ENCODE measurements around the gene MATCAP1.

Gene MATCAP1

DNA sequence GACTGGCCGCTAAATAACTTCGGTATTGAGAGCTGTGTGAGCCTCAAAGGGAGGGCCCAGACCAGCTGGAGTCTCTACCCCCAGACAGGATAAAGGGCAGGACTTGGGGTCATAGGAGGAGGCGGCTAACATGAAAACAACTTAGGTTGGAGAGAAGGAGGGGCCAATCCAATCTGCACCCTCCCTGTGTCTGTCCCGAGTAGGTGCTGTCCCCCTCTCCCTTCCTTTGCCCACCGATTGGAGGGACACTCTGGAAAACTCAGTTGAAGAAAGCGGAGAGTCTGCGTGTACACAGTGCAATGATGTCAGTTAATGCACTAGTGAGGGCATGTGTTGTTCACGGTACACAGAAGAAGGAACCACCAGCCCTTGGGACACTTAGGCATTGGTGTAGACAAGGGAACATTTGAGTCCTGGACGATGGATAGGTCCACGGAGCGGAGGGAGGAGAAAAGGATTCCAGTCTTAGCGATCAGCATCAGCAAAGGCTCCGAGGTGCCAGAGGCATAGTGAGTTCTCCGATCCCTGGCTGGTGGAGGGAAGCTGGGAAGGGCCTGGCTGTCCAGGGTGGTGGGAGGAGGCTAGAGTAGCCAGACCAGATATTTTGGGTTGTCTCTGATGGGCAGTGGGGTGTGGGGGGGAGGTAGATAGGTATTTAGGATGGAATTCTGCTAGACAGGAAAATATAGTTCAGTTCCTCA lies 12.7 kb downstream of the MATCAP1 start:
- no peak for DNase-seq

DNA sequence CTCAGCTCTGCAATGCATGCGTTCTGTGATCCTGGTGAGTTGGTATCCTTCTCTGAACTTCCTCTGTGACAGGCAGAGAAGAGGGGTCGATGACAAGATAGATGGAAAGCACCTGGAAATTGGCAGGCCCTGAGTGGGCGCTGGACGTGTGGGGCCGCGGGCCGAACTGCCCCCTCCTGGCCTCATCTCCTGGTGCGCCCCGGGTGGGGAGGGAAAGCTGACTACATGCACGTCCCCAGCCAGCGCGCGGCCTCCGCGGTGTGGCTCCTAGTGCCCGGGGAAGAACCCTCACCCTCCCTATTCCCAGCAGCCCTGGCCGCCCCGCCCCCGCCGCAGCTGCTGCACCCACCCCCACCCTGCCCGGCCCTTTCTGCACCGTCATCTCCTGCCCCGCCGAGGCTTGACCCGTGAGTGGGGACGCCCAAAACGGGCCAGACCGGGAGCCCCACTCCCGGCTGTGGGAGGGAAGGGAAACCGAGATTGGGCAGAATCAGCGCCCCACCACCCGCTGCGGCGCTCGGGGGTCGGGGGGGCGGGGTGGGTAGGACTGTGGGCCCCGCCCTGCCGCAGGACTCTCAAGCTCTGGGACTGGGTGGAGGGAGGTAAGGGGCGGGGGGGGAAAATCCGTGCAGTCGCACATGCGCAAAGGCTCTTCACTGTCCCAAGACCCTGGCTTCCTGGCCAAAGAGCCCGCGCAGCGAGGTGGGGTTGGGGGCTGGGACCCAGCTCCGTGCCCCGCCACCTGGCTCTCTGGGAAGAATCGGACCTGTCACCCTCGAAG lies 13.4 kb downstream of the MATCAP1 start, which contains the start of gene NOL3:
NOL3 (plus strand) TSS at position 371 of the 781 bp plus-strand sequence.
- DNase-seq = peak in 1 of 5 experiments; percentile 71

DNA sequence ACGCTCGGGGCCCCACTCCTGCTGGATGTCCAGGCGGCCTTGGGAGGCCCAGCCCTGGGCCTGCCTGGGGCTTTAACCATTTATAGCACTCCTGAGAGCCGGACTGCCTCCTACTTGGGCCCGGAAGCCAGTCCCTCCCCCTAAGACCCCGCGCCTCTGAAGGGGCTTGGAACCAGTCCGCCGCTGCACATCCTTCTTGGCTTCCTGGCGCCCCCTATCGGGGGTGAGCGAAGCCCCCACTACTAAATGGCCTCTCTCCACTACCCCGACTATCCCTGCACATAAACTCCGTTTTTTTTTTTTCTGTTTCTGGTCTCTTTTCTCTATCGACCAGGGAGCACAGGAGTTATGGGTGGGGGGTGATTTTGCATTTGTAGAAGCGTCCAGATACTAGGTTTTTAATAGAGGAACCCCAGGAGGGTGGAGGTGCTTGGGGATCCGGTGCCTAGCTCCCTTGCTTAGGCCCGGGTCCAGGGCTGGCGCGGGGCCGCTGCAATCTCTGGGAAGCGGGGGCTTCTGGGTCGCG lies 14.1 kb downstream of the MATCAP1 start:
- DNase-seq = no peak

GRCh38 chr16:67169011-67169451 lies 14.7 kb downstream of the MATCAP1 start:
- DNase-seq = no peak

DNA sequence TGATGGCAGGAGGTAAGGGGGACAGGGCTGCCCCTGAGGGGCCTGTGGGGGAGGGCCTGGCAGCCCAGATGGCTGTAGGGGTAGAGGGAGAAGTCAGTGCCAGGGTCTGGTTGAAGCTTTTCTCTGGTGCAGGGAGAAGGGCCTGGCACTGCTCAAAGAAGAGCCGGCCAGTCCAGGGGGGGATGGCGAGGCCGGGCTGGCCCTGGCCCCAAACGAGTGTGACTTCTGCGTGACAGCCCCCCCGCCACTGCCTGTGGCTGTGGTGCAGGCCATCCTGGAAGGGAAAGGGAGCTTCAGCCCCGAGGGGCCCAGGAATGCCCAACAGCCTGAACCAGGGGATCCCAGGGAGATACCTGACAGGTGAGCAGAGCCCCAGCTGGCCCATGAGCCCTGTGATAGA lies 16.2 kb downstream of the MATCAP1 start:
- DNase-seq = no peak

- no peak for DNase-seq
These were observed 17.1 kb downstream of the MATCAP1 start for GRCh38 chr16:67166598-67167168.

- no peak for DNase-seq
These were observed 17.6 kb downstream of the MATCAP1 start for GRCh38 chr16:67166110-67166547.

DNA sequence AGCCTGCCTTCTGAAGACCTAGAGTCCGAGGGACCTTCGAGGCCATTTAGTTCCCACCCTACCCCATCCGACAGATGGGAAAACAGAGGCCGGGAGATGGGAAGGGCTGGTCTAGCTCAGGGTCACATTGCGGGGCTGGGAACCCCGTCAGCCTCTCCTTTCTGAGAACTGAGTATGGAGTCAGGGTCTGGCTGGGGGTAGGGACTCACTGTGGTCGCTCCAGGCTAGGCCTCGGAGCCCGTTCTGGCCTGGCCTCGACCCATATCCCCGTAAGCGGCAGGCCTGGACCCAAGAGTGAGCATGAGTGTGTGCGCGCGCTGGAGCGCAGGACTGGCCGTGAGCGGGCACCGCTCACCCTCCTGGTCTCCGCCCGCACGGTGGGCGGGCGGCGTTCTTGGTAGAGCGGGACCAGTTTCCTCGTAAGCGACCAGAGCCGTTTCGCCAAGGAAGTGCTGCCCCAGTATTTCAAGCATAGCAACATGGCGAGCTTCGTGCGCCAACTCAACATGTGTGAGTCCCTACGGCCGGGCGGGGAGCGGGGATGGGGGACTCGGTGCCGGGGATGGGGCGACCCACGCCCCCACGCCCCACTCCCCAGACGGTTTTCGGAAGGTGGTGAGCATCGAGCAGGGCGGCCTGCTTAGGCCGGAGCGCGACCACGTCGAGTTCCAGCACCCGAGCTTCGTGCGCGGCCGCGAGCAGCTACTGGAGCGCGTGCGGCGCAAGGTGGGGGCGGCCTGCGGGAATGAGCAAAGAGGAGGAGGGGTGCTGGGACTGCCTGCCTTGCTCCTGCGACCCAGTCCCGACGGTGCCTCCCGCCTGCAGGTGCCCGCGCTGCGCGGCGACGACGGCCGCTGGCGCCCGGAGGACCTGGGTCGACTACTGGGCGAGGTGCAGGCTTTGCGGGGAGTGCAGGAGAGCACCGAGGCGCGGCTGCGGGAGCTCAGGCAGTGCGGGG lies 18.4 kb downstream of the MATCAP1 start:
- DNase-seq = no peak

DNA sequence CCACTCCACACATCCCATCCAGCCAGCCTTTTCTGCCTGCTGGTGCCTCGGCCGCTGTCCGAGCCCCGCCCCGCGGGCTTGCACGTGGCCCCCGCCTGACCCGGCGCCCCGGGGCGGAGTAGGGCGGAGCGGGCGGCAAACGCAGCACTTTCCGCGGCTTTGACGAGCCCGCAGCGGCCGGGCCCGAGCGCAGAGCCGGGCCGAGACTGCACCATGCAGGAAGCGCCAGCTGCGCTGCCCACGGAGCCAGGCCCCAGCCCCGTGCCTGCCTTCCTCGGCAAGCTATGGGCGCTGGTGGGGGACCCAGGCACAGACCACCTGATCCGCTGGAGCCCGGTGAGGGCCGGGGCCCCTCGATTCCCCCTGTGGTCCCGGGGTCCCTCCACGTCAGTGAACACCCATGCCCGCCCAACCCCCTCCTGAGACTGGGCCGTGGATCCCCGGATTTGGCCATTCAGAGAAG lies 19.1 kb downstream of the MATCAP1 start, which contains the start of gene HSF4:
HSF4 (plus strand) TSS at position 147 of the 463 bp plus-strand sequence; CDS start at position 214, 67 bp downstream.
- no peak for DNase-seq

DNA sequence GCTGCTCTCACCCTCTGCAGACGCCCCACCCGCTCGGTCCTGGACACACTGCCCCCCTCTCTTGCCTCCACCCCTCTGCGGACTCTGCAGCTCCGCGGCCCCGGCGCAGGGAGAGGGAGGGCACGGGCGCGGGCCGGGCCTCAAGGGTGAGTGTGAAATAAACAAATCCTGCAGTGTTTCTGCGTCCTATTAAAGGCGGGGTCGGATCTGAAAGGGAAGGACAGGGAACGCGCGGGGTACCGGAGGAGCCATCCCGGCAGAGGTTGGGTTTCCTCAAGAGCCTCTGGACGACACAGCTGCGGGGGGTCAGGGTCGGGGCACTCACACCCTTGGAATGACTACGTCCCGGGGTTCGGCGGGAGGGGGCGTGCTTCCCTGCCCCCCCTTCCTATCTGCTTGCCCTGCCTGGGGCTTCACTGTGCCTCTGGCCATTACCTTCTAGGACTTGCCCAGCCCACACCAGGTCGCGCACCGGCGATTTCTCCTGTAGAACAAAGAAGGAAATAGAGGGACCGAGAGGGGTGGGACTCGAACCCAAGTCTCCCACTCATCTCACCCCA lies 19.7 kb downstream of the MATCAP1 start:
- no peak for DNase-seq

DNA sequence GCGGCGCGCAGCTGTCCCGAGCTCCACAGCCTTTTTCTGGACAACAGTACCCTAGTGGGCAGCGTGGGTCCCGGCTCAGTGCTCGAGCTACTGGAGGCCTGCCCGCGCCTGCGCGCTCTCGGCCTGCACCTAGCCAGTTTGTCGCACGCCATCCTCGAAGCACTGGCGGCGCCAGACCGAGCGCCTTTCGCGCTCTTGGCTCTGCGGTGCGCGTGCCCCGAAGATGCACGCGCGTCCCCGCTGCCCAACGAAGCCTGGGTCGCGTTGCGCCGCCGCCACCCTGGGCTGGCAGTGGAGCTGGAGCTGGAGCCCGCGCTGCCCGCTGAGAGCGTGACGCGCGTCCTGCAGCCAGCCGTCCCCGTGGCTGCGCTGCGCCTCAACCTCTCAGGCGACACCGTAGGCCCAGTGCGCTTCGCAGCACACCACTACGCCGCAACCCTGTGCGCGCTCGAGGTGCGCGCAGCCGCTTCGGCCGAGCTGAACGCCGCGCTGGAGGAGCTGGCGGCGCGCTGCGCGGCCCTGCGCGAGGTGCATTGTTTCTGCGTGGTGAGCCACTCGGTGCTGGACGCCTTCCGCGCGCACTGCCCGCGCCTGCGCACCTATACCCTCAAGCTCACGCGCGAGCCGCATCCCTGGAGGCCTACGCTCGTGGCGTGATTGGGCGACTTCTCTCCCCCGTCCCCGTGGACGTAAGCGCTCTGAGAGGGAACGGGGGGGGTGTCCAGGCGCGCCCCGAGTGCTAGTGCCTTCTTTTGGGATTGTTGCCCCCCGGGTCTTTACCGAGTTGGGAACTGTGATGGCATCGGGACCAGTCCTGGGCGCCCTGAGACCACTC lies 20.4 kb downstream of the MATCAP1 start:
- DNase-seq = peak in 1 of 5 experiments; percentile 90

GRCh38 chr16:67162506-67163163 lies 21.1 kb downstream of the MATCAP1 start:
- DNase-seq = no peak

DNA sequence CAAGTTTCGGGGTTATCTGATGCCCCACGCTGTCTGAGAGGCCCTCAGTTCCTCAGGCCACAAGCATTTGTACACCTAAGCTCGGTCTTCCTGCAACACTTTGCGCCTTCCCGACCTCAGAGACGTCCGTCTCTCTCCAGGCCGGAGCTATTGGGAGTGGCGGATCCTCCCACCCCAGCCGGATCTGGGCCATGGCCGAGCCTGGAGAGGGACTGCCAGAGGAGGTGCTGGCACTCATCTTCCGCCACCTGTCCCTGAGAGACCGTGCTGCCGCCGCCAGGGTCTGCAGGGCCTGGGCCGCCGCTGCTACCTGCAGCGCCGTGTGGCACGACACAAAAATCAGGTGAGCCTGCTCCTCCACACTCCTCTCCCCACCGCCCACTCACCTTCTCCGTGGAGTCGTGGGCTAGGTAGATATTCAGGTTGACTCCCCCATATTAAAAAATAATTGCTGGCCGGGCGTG lies 22.1 kb downstream of the MATCAP1 start:
- DNase-seq = no peak

GRCh38 chr16:67158637-67159600 lies 24.8 kb downstream of the MATCAP1 start:
- peak; percentile 54 to 90 (median 74) for DNase-seq

GRCh38 chr16:67157892-67158635 lies 25.7 kb downstream of the MATCAP1 start:
- DNase-seq = peak in 2 of 5 experiments; percentile 40 to 62

- DNase-seq = no peak
These were observed 26.5 kb downstream of the MATCAP1 start for GRCh38 chr16:67157106-67157748.

DNA sequence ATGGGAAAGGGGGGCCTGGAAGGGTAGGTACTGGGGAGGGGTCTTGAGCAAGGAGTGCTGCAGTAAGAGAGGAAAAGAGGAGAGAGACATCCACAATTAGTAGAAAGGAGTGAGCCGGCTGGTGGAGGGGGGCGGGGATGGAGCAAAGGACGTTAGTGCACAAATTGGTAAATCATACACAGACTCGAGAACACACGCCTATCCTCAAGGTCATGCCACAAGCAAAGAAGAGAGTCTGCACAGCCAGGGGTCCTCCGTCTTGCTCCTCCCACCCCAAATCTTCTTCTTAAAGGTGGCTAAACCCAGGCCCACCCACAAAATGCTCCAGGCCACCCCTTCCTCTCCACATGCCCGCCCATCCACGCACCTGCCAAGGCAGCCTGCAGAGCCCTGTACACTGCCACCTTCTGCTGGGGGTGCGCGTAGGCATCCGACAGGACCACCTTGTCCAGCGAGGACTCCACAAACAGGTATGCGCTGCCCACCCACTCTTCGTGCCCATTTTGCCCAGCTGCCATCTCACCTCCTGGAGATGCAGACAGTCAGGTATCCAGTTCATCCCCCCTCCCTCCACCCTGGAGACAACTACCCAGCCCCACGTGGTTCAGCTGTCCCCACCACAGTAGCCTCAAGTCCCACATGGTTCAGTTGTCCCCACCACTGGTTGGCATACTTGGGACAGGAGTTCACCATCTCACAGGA lies 27.5 kb downstream of the MATCAP1 start:
- DNase-seq = no peak
